BLaER1 treated with 17β-estradiol and CSF1 and Interleukin-3, amounts not matched to agents 10 nM and 100 nM (cell line): ENCODE results near the gene GABRD.
A peak's percentile ranks its signal among the peaks of the same experiment; 100 is the strongest.

Experiments used
- H3K27ac ChIP-seq, 11 experiments: shearing (Covaris generic); formaldehyde crosslinking; 2 replicates each; pipeline ENCODE4 v1.8.1; 2022
- H3K27me3 ChIP-seq, 11 experiments: shearing (Covaris generic); formaldehyde crosslinking; 2 replicates each; pipeline ENCODE4 v1.8.1; 2022
- H3K36me3 ChIP-seq, 11 experiments: shearing (Covaris generic); formaldehyde crosslinking; 2 replicates each; pipeline ENCODE4 v1.8.1; 2022
- H3K4me1 ChIP-seq, 10 experiments: shearing (Covaris generic); formaldehyde crosslinking; 2 replicates each; pipeline ENCODE4 v1.8.1; 2022
- H3K4me2 ChIP-seq, 11 experiments: shearing (Covaris generic); formaldehyde crosslinking; 2 replicates each; pipeline ENCODE4 v1.8.1; 2022
- H3K4me3 ChIP-seq, 10 experiments: shearing (Covaris generic); formaldehyde crosslinking; 2 replicates each; pipeline ENCODE4 v1.8.1; 2022
- H3K9ac ChIP-seq, 11 experiments: shearing (Covaris generic); formaldehyde crosslinking; 2 replicates each; pipeline ENCODE4 v1.8.1; 2022
- H3K9me3 ChIP-seq, 11 experiments: shearing (Covaris generic); formaldehyde crosslinking; replicated peaks in 1 of 11; 2 replicates each; pipeline ENCODE4 v1.8.1; 2022
- H4K20me1 ChIP-seq, 11 experiments: shearing (Covaris generic); formaldehyde crosslinking; 2 replicates each; pipeline ENCODE4 v1.8.1; 2022
- Cebpa-rat ChIP-seq, 11 experiments: shearing (Covaris generic); IDR thresholded peaks; 2 replicates each; pipeline ENCODE4 v1.8.1; 2022

The GABRD gene

DNA sequence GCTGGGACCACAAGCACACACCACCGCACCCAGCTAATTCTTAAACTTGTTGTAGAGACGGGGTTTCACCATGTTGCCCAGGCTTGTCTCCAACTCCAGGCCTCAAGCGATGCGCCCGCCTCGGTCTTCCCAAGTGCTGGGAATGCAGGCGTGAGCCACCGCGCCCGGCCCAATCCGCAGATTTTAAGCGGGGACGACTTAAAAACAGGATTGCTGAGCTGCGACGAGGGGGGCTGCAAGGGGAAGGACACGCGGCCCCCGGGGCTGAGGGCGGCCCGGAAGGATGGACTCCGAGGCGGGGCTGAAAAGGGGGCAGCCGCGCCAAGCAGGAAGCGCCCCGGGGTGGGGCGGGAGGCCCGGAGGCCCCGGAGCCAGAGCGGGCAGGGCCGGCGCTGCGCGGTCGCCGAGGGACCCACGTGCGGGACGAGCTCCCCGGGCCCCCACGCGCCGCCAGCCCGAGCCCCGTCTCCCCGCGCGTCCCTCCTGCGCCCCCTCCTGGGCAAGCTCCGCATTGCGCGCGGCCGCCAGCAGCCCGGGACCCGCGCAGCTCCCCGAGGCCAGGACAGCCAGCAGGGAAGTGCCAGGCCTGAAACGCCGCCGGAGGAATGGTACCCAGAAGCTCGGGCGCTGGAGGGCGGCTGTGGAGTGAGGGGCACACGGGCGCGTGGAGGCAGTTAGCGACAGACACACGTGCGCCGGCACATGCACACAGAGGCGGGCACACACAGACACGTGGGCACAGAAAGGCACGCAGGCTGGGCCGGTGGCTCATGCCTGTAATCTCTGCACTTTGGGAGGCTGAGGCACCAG, 25.6 kb downstream of the GABRD start:
- H3K27ac ChIP-seq, result peak overlapping the region in 9 of 11 experiments; percentile 27 to 77 (median 62); a peak in 17 of 22 replicates
- TF ChIP-seq Cebpa-rat (IDR thresholded peaks at IDR 0.05), result no peak
- no peaks in the 10 kb centered on the region for H3K36me3 ChIP-seq
- H4K20me1 ChIP-seq, result peaks cover 0 to 28% (median 0%) of the 10 kb centered on the region in 11 experiments; a peak in 6 of 22 replicates
- H3K4me2 ChIP-seq, result peak overlapping the region; percentile 82 to 97 (median 90)
- H3K9ac ChIP-seq, result peak overlapping the region in 10 of 11 experiments; percentile 54 to 78 (median 72); a peak in 19 of 22 replicates
- H3K27me3 ChIP-seq, result peaks cover 24 to 51% (median 32%) of the 10 kb centered on the region in 11 experiments
- peaks cover 19 to 91% (median 76%) of the 10 kb centered on the region in 10 experiments for H3K4me1 ChIP-seq
- peak overlapping the region; percentile 35 to 66 (median 48); a peak in 16 of 20 replicates for H3K4me3 ChIP-seq
- peaks cover 0 to 10% (median 0%) of the 10 kb centered on the region in 11 experiments; a peak in 2 of 22 replicates for H3K9me3 ChIP-seq

GRCh38 chr1:2045468-2046173, 26.5 kb downstream of the GABRD start:
- H3K4me1 ChIP-seq, result peaks cover 21 to 92% (median 80%) of the 10 kb centered on the region in 10 experiments
- H3K27me3 ChIP-seq, result peaks cover 33 to 60% (median 41%) of the 10 kb centered on the region in 11 experiments
- no peaks in the 10 kb centered on the region for H3K36me3 ChIP-seq
- H3K27ac ChIP-seq, result peak overlapping the region in 1 of 11 experiments; percentile 56; a peak in 3 of 22 replicates
- H3K9me3 ChIP-seq, result peaks cover 0 to 1% (median 0%) of the 10 kb centered on the region in 11 experiments; a peak in 1 of 22 replicates
- peak overlapping the region; percentile 82 to 97 (median 90) for H3K4me2 ChIP-seq
- peaks cover 0 to 30% (median 0%) of the 10 kb centered on the region in 11 experiments; a peak in 6 of 22 replicates for H4K20me1 ChIP-seq
- H3K4me3 ChIP-seq, result peak overlapping the region in 5 of 10 experiments; percentile 44 to 66 (median 55); a peak in 5 of 20 replicates
- TF ChIP-seq Cebpa-rat (IDR thresholded peaks at IDR 0.05), result no peak
- H3K9ac ChIP-seq, result peak overlapping the region in 6 of 11 experiments; percentile 58 to 78 (median 72); a peak in 10 of 22 replicates

DNA sequence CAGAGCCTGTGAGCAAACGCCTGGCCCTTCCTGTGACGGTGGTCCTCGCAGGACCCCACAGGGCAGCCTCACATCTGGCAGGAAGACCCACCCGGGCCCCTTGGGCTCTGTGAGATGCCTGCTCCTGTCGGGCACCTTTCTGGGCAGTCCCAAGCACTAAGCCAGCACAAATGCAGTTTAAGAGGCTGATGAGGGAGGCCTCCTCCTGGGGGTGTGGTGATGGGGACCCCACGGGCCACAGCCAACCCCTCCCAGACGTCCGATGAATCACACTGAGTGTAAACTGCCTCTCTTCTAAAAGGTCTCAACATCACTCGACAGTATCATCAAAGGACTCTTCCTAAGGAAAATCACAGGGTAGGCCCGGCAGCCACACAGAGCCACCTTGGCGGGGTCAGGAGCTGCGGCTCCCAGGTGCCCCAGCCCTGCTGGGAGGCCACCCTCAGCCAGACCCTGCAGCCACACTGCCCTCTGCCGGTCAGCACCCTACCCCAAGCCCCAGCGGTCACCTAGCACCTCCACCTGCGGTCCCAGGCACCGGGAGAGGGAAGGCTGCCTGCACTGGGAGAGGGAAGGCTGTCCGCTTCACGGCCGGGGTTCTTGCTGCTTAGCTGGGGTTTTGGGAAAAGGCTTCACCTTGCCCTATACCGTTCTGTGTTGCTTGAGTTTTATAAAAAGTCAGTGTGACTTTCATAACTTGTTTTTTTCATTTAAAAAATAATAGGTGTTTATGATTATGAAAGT, 27.2 kb downstream of the GABRD start:
- no peak for TF ChIP-seq Cebpa-rat (IDR thresholded peaks at IDR 0.05)
- Histone ChIP-seq H3K4me1 (peaks cover 22 to 92% (median 83%) of the 10 kb centered on the region in 10 experiments), H3K9me3 (no peaks in the 10 kb centered on the region), H3K4me3 (0 out of 20 replicates have a peak overlapping the region, but pooled peaks of 1 of the 10 experiments have one; percentile 44), H3K9ac (peak overlapping the region in 3 of 11 experiments; percentile 50 to 74 (median 72); a peak in 6 of 22 replicates), H3K27me3 (peaks cover 41 to 67% (median 49%) of the 10 kb centered on the region in 11 experiments), H3K4me2 (peak overlapping the region in 10 of 11 experiments; percentile 38 to 97 (median 89); a peak in 18 of 22 replicates), H3K27ac (no peak overlapping the region), H4K20me1 (peaks cover 0 to 37% (median 7%) of the 10 kb centered on the region in 11 experiments; a peak in 12 of 22 replicates), H3K36me3 (no peaks in the 10 kb centered on the region)

GRCh38 chr1:2046953-2047748, 28.0 kb downstream of the GABRD start:
- peaks cover 49 to 75% (median 57%) of the 10 kb centered on the region in 11 experiments for H3K27me3 ChIP-seq
- peak overlapping the region in 6 of 11 experiments; percentile 21 to 89 (median 87); a peak in 11 of 22 replicates for H3K4me2 ChIP-seq
- no peak overlapping the region for H3K27ac ChIP-seq
- H3K9me3 ChIP-seq, result no peaks in the 10 kb centered on the region
- peaks cover 0 to 41% (median 13%) of the 10 kb centered on the region in 11 experiments; a peak in 12 of 22 replicates for H4K20me1 ChIP-seq
- no peak for TF ChIP-seq Cebpa-rat (IDR thresholded peaks at IDR 0.05)
- H3K4me1 ChIP-seq, result peaks cover 30 to 92% (median 84%) of the 10 kb centered on the region in 10 experiments
- H3K4me3 ChIP-seq, result no peak overlapping the region
- H3K36me3 ChIP-seq, result no peaks in the 10 kb centered on the region
- 0 out of 22 replicates have a peak overlapping the region, but pooled peaks of 2 of the 11 experiments have one; percentile 24 to 27 for H3K9ac ChIP-seq

DNA sequence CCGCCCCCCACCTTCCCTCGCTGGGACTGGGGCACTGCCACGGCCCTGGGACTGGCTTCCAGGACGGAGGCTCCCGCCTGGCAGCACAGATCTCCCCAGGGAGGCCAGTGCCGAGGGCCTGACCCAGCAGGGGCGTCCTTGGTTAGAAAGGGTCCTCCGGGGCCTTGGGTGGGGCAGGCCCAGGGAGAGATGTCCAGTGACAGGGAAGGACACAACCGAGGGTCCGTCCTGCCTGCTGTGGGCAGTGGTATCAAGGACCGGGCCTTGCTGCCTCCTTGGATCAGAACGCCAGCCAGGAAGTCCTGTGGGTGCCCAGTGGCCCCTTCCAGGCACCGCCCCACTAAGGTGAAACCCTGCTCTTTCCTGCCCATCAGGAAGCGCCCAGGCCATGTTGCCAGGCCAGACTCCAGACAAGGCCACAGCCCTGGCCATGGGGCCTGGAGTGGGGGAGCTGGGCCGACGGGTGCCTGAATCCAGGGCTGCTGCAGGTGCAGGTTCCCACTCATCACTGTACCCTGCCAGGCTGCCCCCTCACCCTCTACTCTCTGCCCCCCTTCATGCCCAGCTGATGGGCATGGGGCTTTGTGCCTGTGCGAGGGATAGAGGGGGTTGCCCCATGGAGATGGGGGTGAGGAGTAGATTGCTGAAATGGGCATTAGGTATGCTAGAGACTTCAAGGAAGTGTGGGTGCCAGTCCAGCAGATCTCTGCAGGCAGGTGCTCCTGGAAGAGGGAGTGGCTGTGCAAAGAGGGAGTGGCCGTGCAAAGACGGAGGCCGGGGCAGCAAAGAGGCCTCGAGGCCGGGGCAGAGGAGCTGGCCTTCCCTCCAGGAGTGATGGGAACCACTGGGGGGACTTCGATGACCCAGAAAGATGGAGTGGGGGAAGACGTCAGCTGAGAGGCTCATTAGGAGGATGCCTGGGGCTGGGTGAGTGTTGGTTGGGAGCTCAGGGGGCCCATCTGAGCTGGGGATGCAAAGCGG, 28.9 kb downstream of the GABRD start:
- H3K9me3 ChIP-seq, result no peaks in the 10 kb centered on the region
- H3K27me3 ChIP-seq, result peaks cover 55 to 84% (median 65%) of the 10 kb centered on the region in 11 experiments
- H3K36me3 ChIP-seq, result no peaks in the 10 kb centered on the region
- no peak overlapping the region for H3K4me3 ChIP-seq
- H3K27ac ChIP-seq, result no peak overlapping the region
- H3K4me1 ChIP-seq, result peaks cover 36 to 95% (median 90%) of the 10 kb centered on the region in 10 experiments
- peaks cover 0 to 50% (median 14%) of the 10 kb centered on the region in 11 experiments; a peak in 12 of 22 replicates for H4K20me1 ChIP-seq
- H3K9ac ChIP-seq, result 0 out of 22 replicates have a peak overlapping the region, but pooled peaks of 1 of the 11 experiments have one; percentile 27
- H3K4me2 ChIP-seq, result peak overlapping the region in 8 of 11 experiments; percentile 21 to 89 (median 83); a peak in 13 of 22 replicates
- TF ChIP-seq Cebpa-rat (IDR thresholded peaks at IDR 0.05), result no peak

DNA sequence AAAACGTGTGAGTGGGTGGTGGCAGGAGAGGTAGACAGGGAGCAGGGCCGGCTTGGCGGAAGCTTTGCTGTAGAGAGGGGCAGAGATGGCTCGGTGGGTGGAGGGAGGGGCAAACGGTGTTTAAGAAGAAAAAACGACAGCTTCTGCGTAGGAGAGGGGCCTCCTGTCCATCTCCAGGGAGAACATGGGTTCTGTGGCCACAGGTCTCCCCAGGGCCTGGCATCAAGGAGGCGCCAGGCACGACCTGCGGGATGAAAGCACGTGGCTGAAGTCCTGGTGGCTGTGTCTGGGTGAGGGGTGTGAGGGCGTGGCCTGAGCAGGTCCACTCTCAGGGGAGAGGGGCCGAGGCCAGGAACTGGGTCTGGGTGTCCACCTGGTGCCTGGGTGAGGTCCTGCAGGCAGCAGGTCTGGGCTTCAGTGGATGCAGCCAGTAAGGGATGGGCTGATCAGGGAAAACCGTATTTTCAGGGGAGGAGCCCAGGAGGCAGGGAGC, 30.1 kb downstream of the GABRD start:
- Histone ChIP-seq H3K9me3 (no peaks in the 10 kb centered on the region), H3K9ac (peak overlapping the region in 9 of 11 experiments; percentile 41 to 68 (median 59); a peak in 12 of 22 replicates), H3K36me3 (no peaks in the 10 kb centered on the region), H3K4me3 (peak overlapping the region; percentile 51 to 74 (median 62)), H3K4me1 (peaks cover 36 to 95% (median 91%) of the 10 kb centered on the region in 10 experiments), H4K20me1 (peaks cover 0 to 62% (median 16%) of the 10 kb centered on the region in 11 experiments; a peak in 12 of 22 replicates), H3K4me2 (peak overlapping the region; percentile 78 to 89 (median 83)), H3K27ac (peak overlapping the region in 1 of 11 experiments; percentile 20; a peak in 3 of 22 replicates), H3K27me3 (peaks cover 55 to 96% (median 67%) of the 10 kb centered on the region in 11 experiments)
- no peak for TF ChIP-seq Cebpa-rat (IDR thresholded peaks at IDR 0.05)
